Inflammatory macrophage treated with lipopolysaccharide for 1 hour (primary cell): ENCODE results near the gene UBQLN2.
A peak's percentile ranks its signal among the peaks of the same experiment; 100 is the strongest.
"Not testable (repeated sequence)": the region's sequence is repeated elsewhere in the genome, so short reads cannot be mapped to it uniquely, and the experiment has no call there.

Source experiments
- DNase-seq, 2 donors: peaks; one replicate each; pipeline ENCODE4 v3.0.0-alpha.2; 2020 to 2022

UBQLN2 gene

GRCh38 chrX:56563231-56564161 lies at the start of gene UBQLN2:
TSS of gene UBQLN2 (plus strand) at chrX:56563627. CDS start at chrX:56563874, 247 bp downstream.
- peak; percentile 46 to 50 for DNase-seq

- no peak for DNase-seq
These were observed 43.8 kb upstream of the UBQLN2 start for GRCh38 chrX:56519642-56520041.

GRCh38 chrX:56529482-56530007 lies 33.9 kb upstream of the UBQLN2 start:
- not testable (repeated sequence) for DNase-seq

- DNase-seq: no peak
These were observed 33.4 kb upstream of the UBQLN2 start for GRCh38 chrX:56530011-56530410.

- DNase-seq: no peak
These were observed 12.8 kb upstream of the UBQLN2 start for GRCh38 chrX:56550667-56551066.

- no peak for DNase-seq
These were observed 8.6 kb upstream of the UBQLN2 start for GRCh38 chrX:56554870-56555269.

- no peak for DNase-seq
These were observed 6.0 kb upstream of the UBQLN2 start for GRCh38 chrX:56557376-56557929.

GRCh38 chrX:56564164-56564885 lies 898 bp downstream of the UBQLN2 start:
- DNase-seq: peak in 1 of 2 donors; percentile 27

GRCh38 chrX:56564921-56565840 lies 1.8 kb downstream of the UBQLN2 start:
- no peak for DNase-seq

GRCh38 chrX:56569378-56570057 lies 6.1 kb downstream of the UBQLN2 start:
- peak; percentile 6 to 59 for DNase-seq

- DNase-seq: no peak
These were observed 9.5 kb downstream of the UBQLN2 start for GRCh38 chrX:56572975-56573374.

GRCh38 chrX:56574861-56575260 lies 11.4 kb downstream of the UBQLN2 start:
- no peak for DNase-seq

- no peak for DNase-seq
These were observed 13.3 kb downstream of the UBQLN2 start for GRCh38 chrX:56576721-56577120.

GRCh38 chrX:56588397-56589188 lies 25.2 kb downstream of the UBQLN2 start:
- no peak for DNase-seq

- not testable (repeated sequence) for DNase-seq
These were observed 28.4 kb downstream of the UBQLN2 start for GRCh38 chrX:56591830-56592229.

GRCh38 chrX:56600141-56600540 lies 36.7 kb downstream of the UBQLN2 start:
- DNase-seq: no peak

- no peak for DNase-seq
These were observed 37.6 kb downstream of the UBQLN2 start for GRCh38 chrX:56600987-56601386.

GRCh38 chrX:56615282-56615681 lies 51.9 kb downstream of the UBQLN2 start:
- no peak for DNase-seq
